MV-4-11 (cell line): ENCODE measurements around the gene CPSF4L.
"Not testable (repeated sequence)": the region's sequence is repeated elsewhere in the genome, so short reads cannot be mapped to it uniquely, and the experiment has no call there.

Experiments used
- DNase-seq: peaks from one replicate; lab custom pipeline; 2025; lab: John Stamatoyannopoulos, UW

Gene CPSF4L, protein sequence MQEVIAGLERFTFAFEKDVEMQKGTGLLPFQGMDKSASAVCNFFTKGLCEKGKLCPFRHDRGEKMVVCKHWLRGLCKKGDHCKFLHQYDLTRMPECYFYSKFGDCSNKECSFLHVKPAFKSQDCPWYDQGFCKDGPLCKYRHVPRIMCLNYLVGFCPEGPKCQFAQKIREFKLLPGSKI

DNA sequence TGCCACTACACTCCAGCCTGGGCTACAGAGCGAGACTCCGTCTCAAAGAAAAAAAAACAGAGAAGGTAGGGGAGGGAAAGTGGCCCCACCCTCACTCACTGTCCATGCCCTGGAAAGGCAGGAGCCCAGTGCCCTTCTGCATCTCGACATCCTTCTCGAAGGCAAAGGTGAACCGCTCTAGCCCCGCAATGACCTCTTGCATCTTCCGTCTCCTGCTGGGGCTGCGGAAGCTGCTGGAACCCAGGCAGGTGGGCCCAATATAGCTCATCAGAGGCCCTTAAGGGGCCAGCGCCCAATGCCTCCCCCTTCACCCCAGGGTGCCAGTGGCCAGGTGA is at the start of gene CPSF4L:
Gene CPSF4L, minus strand, starts transcription at position 264 of the 335 bp plus-strand sequence. Its CDS starts 62 bp downstream, at position 202.
- DNase-seq = no peak

DNA sequence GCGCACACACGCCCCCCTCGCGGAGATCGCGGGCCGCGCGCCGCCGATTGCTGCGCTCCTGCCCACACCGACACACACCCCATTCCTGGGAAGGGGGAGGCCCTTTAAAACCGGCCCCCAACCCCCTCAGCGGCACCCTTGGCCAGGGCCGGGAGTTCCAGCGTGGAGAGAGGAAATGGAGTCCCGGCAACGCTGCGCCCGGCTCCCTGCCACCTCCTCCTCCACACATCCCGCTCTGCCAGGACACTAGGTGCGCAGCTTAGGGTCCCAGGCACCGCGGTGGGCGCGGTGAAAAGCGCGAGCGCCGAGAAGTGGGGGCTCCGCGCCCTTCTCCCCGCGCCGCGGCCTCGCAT is 49.7 kb upstream of the CPSF4L start:
- no peak for DNase-seq

DNA sequence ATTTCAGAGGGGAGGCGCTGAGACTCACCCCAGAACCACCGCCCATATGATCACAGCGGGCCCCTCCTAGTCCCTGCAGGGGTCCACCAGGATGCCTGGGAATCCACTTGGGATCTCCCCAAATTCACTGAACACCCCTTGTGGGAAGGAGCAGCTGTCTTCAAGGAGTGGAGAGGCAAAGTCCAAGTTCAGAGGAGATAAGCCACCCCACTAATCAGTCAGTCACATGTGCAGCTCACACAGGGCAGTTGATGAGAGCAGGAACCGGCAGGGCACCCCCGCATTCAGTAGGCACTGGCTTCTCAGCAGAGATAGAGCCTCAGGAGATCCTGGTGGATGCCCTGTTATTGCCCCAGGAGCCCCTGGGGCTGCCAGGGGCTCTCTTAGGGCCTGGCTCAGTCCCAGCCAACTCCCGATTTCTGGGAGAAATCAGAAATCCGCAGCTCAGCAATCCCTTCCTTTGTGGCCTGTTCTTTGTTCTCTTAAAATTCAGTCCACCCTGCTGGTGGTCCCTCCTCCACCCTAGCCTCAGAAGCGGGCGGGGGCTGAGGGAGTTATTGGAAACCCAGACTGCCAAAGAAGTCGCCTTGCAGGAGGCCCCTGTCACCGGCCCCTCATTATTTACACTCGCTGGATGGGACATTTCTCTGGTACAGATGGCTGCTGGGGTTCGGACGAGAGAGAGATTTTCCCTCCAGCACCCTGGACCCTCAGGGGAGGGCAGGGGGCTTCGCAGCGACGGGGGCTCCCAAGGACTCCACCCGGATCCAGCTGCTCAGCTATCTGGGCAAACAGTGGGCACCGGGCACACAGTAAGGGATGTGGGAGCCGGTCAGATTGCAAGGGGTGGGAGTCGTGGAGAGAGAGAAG is 48.3 kb upstream of the CPSF4L start:
- no peak for DNase-seq

DNA sequence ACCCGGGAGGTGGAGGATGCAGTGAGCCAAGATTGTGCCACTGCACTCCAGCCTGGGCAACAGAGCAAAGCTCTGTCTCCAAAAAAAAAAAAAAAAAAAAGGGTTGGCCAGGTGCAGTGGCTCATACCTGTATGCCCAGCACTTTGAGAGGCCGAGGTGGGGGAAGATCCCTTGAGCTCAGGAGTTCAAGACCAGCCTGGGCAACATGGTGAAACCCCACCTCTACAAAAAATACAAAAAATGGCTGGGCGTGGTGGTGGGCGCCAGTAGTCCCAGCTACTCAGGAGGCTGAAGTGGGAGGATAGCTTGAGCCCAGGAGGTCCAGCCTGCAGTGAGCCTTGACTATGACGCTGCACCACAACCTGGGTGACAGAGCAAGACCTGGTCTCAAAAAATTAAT is 47.3 kb upstream of the CPSF4L start:
- DNase-seq = not testable (repeated sequence)

DNA sequence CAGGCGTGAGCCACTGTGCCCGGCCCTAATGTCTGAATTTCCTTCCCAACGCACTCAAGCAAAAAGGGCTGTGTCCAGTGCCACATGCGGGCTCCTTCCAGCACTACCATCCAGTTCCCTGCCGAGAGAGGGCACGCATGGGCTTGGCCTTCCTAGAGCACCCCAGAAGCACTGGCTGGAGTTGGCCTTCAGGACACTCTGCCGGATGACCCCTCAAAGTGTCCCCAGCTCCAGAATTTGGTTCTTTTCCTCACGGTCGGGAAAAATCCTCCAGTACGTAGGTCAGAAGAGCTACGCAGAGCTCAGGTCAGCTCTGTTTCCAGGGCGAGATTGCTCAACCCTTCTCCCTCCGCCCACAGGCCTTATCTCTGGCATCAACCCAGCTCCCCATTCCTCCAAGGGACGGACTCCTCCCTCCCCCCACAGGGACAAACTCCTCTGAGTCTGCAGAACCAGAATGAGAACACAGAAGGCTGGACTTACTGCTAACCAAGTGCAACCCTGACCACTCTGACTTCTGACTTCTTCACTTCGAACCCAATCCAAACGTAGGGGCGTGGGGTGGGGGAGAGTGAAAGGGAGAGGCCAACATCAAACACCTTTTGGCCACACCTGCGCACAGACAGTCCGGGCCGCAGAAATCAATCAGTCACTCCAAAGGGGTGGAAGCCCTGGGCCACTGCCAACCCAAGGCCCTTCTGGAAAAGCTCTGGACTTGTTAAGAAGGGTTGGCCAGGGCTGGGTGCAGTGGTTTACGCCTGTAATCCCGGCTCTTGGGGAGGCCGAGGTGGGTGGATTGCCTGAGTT is 46.5 kb upstream of the CPSF4L start:
- DNase-seq = peak; percentile 30

DNA sequence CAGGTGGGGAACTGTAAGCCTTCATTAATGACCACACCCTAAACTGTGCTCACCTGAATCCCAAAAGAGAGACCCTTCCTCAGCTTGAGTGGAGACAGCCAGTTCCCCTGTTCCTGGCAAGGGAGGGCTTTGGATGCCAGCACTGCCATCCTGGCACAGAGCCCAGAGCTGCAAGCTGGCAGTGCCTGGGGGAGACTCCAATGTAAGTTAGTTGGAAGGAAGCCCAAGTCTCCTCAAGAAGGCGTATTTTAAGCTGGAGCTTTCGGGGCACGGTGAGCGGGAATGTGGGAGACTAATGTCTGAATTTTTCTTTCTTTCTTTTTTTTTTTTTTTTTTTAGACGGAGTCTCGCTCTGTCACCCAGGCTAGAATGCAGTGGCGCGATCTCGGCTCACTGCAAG is 45.5 kb upstream of the CPSF4L start:
- no peak for DNase-seq

DNA sequence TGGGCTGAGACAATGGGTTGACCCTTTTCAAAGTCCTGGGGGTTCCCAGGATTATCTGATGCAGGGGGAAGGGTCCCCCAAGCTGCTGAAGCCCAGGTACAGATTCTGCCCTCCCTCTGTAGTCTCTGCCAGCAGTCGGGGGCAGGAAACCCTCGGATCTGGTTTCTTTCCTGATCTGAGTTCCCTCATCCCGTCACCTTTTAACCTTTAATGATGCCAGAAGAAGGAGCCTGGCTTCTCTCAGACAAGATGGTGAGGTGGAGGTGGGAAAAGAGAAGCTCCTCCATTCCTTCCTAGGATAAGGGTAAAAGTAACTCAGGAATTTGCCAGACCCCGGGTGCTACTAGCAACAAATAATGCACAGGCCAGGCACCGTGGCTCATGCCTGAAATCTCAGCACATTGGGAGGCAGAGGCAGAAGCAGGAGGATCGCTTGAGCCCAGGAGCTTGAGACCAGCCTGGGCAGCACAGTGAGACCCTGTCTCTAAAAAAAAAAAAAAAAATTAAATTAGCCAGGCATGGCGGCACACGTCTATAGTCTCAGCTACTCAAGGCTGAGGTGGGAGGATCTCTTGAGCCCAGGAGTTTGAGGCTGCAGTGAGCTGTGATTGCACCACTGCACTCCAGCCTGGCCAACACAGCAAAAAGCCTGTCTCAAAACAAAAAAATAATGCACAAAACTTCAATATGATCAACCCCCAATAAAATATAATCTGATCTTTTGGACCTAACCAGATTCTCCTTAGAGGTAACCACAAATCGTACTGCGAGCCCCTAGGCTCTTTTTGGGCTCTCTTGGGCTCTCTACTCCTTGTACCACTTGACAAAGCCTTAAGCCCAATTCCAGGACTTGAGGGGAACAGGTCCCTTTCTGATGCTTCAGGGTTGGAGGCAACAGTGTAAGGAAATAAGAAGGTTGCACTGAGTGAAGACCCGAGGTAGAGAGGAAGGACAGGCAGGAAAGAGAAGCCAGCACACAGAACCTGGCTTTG is 44.5 kb upstream of the CPSF4L start:
- DNase-seq = no peak

DNA sequence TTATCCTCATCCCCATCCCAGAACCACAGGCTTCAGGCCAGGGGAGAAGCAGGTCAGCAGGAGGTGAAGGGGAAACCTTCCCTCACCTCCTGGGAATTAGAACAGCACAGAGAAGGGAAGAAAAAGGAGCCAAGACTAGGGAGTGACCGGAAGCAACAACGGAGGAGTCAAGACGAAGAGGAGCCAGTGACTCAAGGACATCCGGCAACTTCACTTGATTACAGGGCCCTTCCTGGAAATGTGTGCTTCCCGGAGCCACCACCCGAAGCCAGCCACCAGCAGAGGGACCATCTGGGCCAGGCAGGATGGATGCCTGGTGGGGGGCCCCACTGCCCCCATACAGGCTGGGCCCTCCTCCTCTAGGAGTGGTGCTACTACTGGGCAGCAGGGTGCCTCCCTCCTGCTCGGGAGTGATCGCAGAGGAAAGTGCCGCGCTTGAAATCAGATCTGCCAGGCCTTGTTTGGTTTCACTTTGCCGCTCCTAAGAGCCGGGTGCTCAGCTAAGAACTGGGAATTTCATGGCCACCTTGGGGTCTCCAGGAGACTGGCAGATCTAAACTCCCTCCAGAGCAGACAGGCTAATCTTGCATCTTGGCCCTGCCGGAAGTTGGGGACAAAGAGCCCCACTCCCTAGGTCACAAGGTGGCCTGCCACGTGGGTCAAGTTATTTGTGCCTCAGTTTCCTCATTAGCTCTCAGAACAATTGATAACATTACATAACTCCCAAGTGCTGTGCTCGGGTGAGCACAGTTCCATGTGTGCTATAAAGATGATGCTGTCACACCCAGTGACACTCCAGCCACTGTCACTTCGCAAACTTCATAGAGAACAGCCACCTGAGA is 43.5 kb upstream of the CPSF4L start:
- no peak for DNase-seq

DNA sequence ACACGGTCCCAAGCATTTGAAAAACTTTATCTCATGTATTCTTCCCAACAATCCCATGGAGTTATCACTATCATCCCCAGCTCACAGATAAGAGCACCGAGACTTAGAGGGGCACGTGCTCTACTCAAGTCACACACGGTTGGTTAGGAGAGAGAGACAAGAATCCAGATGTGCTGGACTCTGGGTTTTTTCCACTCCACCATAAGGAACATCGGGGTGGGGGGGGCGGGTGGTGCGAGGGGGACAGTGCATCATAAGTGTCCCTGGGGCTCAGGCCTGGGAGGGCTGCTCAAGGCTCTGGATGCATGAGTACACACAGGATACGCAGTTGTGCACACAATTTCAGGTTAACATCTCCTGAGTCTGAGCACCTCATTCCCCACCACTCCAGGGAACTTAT is 42.8 kb upstream of the CPSF4L start:
- no peak for DNase-seq

DNA sequence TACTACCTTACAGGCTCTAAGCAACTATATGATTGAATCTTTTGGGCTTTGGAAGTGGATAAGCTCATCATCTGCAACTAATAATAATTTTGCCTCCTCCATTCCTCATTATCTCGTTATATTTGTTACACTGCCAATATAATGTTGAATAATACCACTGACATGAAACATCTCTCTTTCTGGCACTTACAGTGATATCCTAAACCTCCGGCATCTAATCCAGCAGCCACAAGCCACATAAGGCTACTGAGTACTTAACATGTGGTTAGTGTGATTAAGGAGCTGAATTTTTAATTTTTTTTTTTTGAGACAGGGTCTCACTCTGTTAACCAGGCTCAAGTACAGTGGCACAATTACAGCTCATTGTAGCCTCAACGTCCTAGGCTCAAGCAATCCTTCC is 40.5 kb upstream of the CPSF4L start:
- no peak for DNase-seq

DNA sequence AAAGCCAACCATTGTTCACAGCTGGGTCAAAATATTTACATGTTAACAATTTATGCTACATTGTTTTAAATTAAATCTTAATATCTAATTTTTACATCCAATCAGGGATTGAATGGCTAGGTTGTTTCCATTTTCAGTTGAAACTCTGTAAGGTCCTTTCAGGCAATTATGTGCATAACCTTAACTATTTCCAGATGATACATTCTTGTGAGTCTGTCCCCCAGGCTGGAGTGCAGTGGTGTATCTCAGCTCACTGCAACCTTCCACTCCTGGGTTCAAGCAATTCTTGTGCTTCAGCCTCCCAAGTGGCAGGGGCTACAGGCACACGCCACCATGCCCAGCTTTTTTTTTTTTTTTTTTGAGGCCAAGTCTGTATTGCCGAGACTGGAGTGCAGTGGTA is 39.7 kb upstream of the CPSF4L start:
- DNase-seq = no peak

DNA sequence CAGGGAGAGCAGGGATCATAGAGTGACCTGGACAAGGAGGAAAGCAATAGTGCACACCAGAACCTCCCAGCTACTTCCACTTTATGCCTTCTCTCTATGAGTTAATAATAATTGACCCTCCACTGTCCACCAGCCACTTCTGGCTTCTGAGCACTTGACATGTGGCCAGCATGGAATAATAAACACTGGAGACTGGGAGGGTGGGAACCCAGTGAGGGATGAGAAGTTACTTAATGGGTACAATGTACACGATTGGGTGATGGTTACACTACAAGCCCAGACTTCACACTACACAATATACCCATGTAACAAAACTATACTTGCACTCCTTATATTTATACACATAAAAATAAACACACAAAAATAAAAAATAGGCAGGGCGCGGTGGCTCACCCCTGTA is 38.7 kb upstream of the CPSF4L start:
- no peak for DNase-seq

DNA sequence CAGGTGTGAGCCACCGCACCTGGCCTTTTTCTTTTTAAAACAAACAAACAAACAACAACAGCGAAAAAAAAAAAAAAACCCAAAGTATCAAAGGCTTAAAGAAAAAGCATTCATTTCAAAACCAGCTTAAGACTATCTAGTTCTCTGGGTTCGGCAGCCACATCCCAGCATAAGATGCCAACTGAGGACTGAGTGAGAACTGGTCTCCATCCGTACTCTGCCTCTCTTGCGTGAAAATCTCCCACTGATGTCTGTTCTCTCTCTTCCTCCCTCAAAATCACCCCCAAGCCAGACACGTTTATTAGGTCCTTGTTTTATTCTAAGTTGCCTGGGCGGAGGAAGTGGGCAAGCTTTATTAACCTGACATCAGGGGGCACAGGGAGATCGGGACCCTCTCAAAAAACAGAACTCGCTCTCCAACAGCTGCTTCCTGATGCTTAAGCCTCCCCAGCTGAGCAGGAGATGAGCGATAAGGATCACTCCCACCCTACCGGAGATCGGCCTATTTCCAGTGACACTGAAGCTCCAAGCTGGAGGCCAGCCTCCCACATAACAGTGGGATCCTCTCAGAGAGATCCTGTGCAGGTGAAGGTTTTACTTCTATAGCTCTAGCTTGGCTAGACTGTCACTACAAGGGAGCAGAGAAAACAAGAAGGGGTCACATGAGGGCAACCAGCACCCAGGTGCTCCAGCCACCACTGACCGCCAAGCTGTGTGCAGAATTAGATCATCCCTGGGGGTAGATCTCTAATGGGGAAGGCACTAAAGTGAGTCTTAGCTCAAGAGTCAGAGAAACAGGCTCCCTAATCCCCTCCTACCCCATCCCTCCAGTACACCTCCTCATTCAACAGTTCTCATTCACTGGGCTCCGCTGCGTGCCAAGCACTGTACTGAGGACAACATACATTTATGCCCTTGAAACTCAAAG is 36.5 kb upstream of the CPSF4L start:
- DNase-seq = peak; percentile 19

DNA sequence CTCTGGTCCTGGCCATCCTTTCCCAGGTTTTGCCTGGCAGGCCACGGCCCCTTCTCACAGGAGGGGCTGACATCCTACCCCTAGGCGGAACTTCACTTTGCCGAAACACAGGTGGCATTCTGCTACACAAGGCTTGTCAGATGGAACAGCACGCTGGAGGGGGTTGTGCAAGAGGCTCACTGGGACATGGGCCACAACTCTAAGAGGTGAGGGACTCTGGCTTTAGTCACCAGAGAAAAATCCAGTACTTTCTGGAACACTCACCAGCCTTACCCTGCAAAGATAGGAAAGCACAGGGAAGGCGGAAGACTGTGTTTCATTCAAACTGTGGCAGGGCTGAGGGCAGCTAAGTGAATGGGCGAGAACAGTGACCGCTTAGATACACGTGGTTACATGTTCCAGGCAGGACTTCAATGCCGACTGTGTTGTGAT is 31.8 kb upstream of the CPSF4L start:
- no peak for DNase-seq

DNA sequence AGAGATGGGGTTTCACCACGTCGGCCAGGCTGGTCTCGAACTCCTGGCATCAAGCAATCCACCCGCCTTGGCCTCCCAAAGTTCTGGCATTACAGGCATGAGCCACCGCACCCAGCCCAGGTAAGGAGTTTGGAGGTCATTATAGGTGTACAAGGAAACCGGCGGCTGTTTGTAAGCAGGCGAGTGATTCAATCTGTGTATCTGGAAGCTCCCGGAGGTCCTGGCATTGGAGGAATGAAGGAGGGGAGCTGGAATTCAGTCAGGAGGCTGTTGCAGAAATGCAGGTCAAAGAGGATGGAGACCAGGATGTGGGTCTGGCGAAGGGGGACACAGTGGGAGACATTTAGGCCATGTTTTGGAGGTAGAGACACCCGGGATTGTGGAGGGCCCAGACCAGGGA is 31.4 kb upstream of the CPSF4L start:
- no peak for DNase-seq

DNA sequence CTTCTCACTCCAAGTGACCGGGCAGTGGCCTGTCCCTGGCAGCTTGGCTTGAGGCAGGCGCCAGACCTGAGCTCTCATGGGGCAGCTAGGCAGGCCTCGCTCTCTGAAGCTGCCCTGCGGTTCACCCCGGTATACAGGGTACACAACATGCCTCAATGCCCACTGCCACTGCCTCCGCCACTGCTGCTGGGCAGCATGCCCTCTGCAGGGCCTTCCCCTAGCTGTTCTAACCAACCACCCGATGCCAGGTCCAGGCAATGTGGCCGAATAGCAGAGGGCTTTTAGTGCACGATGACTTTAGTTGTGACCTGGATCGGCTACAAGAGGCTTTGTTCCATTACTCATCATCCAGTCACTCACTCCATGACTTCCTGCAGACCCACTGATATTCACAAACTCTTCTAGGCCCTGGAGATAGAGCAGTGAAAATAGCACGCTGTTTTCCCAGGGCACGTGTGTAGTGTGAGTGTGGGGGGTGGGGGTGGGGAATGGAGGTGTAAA is 30.4 kb upstream of the CPSF4L start:
- DNase-seq = no peak

DNA sequence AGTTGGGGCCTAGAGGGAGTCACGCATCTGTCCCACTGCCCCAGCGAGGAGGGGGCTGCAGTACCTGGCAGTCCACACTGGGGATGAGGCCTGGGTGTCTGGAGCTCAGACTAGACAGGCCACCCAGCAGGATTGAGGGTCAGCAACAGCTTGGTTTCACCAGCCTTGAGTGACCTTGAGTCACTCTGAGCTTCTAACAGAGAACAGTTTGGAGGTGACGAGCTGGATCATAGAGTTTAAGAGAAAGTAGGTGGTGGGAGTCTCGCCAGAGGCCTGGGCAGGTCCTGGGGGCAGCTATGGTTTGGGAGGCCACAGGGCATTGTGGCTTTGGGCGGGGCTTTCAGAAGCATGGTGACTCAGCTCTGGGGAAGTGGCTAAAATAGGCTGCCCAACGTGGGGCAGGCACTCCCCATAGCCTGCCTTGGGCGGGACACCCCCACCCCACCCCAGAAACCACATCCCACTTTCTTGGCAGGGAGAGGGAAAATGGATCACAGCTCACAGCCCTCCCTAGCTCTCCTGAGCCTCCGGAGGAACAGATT is 29.7 kb upstream of the CPSF4L start:
- peak; percentile 93 for DNase-seq

DNA sequence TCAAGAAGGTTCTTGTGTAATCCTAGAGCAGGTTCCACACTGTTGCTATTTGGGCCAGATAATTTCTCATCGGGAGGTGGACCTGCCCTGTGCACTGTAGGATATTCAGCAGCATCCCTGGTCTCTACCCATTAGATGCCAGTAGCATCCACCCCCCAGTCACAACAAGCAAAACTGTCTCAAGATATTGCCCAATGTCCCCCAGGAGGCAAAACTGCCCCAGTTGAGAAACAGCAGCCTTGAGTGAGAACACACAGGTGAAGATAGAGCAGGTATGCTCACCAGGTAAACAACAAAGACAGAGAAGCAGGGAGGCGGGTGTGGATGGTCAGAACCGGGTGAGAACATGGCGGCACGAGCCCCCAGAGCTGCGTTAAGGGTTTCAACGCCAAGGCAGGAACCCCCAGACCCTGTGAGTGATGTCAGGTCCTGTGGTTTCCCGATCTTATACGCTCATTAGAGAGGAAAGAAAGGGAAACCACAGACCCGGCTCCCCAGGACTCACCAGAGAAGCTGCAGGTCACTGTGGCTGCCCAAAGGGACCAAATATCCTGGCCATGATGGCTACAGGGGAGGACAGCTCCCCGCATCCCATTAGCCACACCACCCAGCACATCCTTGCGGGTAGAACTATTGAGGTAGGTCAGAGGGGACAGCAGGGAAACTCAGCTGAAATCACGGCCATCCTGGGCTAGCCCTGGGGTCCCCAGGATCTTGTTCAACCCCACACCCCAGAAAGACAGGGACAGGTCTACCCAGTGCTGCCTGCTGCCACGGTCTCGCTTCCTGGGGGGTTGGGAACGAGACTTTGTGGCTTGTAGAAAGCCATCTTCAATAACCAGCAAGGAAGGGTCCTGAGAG is 28.9 kb upstream of the CPSF4L start:
- peak; percentile 51 for DNase-seq
